Measurements from ENCODE around the gene GPC5.
"Not testable (repeated sequence)": the region's sequence is repeated elsewhere in the genome, so short reads cannot be mapped to it uniquely, and the experiment has no call there.

The GPC5 gene

DNA sequence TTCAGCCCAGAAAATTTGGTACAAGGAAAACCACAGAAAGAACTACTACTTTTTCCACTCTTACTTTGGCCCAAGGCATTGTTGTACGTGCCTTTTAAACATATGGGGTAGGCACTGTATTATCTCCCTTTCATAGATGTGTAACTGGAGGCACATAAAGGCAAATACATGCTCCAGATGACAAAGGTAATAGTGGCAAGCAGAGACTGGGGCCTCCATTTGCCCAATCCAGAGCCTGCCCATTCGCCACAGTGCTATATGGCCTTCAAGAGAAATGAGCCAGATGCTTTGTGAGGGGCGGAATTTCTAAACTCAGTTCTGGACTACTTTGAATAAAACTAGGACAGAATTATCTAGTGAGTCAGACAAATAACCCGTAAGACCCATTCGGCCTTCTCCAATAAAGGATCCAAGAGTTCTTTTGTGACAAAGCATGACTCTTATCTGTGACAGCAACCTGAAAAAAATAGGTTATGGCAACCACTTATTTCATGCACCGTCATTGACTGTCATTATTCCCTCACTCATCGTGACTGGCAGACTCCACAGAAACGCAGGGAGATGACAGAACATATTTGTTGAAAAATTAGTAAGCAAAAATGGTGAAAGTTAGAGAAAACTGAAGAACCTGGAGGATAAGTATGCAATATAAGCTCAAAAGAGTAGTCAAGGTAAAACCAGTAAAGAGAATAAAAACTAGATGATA is 1116.2 kb downstream of the GPC5 start:
- DNase-seq, result no peak

DNA sequence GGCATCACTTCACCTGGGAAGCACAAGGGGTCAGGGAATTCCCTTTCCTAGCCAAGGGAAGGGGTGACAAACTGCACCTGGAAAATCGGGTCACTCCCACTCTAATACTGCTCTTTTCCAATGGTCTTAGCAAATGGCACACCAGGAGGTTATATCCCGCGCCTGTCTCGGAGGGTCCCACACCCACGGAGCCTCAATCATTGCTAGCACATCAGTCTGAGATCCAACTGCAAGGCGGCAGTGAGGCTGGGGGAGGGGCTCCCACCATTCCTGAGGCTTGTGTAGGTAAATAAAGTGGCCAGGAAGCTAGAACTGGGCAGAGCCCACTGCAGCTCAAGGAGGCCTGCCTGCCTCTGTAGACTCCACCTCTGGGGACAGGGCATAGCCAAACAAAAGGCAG is 1118.5 kb downstream of the GPC5 start:
- not testable (repeated sequence) for DNase-seq

DNA sequence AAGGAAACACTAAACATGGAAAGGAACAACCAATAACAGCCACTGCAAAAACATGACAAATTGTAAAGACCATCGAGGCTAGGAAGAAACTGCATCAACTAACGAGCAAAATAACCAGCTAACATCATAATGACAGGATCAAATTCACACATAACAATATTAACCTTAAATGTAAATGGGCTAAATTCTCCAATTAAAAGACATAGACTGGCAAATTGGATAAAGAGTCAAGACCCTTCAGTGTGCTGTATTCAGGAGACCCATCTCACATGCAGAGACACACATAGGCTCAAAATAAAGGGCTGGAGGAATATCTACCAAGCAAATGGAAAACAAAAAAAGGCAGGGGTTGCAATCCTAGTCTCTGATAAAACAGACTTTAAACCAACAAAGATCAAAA is 1120.2 kb downstream of the GPC5 start:
- not testable (repeated sequence) for DNase-seq

DNA sequence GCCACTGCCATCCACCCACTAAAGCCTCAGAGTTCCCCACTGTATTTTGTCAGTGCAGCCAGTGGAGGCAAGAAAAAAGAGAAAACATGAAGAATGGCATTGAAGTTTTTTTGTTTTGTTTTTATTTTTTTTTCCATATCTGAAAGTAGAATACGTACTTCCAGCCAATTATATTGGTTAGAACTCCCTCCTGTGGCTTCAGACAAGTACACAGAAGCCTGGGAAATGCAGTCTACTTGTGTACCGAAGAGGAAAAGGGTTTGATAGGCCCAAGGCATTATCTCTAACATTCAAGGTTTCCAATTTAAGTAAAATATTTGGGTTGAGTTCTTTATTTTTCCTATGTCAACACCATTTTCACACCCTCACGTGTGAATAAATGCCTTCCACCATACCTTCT is 1131.9 kb downstream of the GPC5 start:
- no peak for DNase-seq

DNA sequence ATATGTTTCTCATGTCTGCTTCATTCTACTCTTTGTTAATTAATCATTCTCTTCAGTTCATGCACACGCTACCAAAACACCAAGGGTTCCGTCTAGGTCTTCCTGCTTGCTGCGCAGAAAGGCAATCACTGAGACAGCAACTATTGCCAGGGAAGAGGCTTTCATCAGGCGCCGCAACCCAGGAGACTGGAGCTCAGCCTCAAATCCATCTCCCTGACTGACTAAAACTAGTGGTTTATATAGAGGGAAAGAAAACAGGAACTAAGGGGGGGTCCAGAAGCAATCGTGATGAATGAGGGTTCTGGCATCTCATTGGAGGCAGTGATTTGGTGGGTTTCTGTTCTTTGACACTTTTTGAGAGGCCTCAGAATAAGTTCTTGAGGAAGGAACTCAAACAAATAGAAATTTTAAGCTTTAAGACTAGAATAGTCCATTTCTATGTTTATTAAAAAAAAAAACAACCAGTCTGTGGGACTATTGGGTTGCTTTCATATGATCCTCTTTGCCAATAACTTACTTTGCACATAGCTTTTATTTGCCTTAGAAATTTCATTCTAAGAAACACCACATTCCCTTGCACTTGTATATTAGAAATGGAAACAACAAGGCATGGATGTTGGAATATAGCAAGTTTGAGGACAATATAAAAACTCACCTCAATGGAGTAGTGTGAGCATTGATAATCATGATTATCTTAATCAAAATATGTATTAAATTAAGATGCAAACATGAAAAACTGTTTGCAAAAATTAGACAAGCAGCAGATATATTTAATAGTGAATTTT is 1137.0 kb downstream of the GPC5 start:
- no peak for DNase-seq

DNA sequence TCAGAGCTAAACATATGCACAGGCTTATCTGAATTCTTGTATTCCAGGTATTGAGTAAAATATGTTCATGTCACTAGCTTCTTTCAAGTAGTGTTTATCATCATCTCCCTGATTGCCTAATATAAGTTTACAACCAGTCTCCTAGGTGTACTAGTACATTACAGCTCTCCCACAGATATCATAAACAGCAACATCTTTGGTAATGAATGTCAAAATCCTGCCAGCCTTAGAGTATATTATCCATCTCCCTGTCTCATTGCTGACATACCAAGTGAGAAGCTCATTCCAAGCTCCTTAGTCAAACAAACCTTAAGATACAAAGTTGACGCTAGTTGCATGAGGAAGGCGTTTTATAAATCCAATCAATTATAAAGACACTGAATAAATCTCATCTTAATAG is 1139.0 kb downstream of the GPC5 start:
- no peak for DNase-seq

DNA sequence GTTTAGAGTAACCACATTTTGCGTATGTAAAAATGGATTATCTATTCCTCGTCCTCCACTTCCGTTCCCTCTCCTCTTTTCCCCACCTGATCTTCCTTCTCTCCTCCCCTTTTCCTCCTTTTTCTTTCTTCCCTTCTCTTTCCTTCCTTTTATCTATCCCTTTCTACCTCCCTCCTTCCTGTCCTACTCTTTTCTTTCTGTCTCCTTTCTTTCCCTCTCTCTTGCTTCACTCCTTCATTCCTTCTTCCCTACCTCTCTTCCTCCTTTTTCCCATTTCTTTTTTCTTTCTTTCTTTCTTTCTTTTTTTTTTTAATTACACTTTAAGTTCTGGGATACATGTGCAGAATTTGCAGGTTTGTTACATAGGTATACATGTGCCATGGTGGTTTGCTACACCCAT is 1139.7 kb downstream of the GPC5 start:
- no peak for DNase-seq

DNA sequence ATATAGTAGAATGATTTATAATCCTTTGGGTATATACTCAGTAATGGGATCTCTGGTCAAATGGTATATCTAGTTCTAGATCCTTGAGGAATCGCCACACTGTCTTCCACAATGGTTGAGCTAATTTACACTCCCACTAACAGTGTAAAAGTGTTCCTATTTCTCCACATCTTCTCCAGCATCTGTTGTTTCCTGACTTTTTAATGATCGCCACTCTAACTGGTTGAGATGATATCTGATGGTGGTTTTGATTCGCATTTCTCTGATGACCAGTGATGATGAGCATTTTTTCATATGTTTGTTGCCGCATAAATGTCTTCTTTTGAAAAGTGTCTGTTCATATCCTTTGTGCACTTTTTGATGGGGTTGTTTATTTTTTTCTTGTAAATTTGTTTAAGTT is 1140.7 kb downstream of the GPC5 start:
- not testable (repeated sequence) for DNase-seq

DNA sequence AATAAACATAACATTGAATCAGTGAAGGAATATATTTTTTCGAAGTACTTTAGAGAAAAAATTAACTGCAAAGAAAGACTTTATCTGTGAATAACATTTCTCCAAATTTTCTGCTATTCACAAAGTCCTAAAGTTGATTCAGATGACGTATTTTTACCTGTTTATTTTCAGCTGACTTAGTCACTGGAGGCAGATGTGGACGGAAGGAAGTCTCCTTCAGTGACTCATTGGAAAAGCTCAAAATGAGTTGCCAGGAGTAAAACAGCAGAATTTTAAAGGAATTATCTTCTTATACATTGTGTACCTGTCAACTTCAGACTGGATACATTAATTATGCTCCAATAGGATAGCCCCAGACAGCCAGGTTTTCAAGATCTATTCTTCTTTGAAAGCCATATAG is 1148.8 kb downstream of the GPC5 start:
- DNase-seq, result no peak

DNA sequence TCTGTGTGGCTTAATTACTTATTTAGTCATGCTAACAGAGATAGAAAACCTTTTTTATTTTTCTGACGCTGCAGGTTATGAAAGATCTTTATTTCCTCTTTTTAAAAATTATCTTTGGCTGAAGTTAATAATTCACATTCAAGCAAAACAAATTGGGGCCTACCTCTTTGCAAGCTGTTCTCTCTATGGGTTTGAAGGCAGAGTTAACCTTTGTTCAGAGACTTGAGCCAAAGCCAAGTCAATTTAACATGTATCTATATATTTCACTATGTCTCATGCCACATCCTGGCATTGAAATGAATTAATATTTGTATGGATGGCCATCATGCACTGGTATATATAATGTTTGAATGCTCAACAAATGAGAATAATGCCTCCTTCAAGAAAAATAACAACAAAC is 1150.9 kb downstream of the GPC5 start:
- no peak for DNase-seq

DNA sequence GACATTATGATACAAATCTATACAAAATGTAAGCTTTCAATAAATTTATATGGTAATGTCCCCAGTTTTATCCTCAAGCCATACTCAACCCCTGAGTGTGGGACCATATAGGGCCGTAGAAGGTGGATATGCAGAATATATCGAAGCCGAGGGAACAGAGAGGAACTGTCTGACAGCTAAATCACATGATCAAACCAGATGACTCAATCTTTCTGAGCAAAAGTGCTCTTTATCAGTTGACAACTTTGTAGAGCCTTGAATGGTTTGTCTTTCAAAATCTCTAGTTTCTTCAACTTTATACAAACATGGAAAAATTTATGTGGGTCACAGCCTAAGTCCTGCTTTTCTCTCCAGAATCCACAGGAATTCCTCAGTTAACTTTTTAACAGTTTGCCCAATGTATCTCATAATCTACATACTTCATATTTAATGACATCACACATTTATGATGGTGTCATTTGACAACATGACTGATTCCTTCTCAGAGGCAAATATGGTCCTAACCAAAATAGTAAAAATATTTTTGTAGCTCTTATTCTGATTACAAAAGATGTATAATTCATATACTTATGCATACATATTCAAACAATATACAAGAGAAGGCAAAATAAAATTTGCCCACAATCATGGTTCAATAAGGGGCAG is 1155.2 kb downstream of the GPC5 start:
- DNase-seq, result no peak

DNA sequence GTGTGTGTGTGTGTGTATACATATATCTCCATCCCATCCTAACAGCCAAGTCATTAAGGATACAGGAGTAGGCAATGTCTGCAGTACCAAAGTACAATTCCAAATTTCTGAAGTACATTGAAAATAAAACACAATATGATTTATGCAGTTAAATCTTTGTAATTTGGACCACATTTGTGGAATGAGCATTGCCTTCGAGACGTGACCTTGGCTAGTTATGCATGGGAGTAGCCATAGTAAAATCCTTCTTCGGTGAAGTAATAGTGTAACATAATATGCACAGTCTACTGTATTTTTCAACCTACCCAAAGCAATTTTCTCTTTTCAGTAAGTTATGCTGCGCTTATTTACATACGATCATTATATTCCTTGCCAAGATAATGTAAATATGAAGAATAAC is 1162.5 kb downstream of the GPC5 start:
- DNase-seq, result no peak

DNA sequence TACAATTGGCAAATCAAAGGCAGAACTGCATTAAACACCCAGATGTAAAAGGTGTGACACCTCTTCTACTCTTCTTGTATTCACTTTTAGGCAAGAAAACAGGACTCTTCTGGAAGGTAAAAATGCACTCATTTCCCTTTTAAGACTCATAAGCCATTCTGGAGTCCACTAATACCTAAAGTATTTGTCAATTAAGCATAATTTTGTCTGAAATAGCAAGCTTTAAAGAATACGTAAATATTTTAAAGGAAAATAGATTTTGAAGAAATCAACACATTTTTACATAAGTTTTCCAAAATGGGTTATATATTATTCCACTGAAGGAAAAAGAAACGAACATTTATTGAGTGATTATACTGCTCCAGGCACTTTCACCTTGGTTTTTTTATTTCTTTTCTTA is 1166.5 kb downstream of the GPC5 start:
- DNase-seq, result no peak

DNA sequence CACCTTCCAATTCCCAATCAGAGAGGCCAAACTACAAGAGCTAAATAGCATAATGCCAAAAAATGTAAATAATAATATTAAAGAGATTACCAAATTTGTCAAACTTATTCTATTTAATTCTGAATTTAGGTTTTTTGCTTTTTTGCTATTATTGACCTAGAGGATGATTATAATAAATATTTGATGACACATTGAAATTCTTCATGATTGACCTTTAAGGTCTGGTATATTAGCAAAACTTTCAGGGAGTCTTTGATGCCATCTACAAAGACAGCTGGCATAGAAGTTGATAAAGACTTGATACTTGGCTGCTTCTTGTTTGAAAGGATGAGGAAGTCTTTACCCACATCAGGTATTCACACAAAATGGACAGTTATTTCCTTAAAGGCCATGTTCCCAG is 1168.3 kb downstream of the GPC5 start:
- no peak for DNase-seq

DNA sequence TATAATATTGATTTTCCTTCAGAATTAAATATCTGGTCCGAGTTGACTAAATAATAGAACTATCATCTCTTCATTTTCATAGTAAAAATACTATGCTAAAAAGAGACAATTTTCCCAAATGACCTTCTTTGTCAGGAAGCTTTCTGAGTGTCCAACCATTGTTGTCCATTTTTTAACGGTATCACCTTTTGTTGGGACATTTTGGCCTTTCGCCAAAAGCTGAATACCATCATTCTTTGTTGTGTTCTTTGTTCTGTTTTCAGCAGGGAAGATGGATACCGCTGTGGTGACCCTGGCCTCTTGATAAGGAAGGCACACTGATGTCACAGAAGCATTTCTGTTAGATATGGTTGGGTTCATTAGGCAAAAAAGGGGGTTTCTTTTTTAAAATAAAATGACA is 1173.8 kb downstream of the GPC5 start:
- no peak for DNase-seq

DNA sequence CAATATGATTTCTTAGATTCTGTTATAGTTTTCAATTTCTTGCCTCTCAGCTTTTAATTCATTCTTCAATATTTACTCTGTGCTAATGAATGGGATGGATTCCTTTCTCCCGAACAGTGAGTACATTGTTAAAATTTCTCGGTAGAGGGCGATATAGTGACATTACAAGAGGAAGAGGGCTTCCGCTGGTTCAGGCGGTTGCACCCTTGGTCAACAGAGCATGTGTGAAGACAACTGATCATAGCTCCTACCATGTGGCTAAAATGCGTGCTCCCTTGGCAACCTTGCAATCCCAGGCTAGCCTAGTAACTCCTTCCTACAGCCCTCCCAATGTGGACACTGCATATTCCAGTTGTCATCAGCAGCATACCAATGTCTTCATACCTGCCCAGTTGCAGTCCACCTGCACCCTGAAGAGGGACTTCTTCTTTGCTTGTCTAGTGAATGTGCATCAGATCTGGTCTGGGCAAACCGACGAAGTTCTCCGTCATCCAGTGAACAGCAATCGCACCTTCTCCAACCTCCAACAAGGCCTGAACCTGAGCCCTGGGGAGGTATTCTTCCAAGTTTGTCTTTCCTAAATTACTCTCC is 1175.1 kb downstream of the GPC5 start:
- no peak for DNase-seq

DNA sequence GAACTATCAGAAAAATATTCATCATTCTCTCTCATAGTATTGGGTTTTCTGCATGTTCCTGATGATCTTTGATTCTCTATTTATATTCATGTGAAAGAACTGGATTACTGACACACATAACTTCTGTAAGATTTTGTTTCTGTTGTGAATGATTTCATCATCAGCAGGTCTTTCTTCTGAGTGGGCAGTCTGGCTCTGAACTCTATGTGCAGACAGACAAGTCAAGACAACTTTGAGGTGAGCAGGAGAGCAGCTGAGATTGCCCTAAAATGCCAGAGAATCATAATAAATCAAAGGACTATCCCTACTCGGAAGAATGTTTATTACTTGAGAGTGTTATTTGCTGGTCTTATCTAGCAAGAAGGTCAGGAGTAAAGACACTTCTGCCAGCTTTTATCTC is 1176.1 kb downstream of the GPC5 start:
- no peak for DNase-seq

DNA sequence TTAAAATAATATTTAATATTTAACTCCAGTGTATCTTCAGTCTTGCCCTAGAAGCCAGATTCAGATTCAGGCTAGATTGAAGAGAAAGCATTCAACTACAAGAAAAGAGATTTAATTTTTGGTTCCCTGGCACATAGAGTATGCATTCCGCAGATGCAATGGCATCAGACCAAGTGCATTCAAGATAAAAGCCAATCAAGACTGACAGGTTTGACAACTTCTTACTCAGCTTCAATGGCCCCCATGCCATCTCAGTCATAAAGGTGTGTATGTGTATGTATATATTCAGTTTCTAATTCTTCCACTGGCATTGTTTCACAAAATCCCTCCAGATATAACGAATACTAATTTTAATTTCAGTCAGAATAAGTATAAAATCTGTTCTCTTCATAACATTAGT is 1177.4 kb downstream of the GPC5 start:
- no peak for DNase-seq

DNA sequence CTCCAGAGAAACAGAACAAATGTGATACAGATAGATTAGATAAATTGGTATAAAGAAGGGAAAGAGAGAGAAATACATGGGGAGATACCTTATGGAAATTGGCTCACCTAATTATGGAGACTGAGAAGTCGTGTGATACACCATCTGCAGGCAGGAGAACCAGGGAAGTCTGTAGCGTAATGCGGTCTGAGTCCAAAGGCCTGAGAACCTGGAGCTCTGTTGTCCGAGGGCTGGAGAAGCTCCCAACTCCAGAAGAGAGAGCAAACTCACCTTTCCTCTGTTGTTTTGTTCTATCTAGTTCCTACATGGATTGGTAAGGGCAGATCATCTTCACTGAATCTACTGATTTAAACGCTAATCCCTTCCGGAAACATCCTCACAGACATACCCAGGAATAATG is 1179.9 kb downstream of the GPC5 start:
- DNase-seq, result no peak

DNA sequence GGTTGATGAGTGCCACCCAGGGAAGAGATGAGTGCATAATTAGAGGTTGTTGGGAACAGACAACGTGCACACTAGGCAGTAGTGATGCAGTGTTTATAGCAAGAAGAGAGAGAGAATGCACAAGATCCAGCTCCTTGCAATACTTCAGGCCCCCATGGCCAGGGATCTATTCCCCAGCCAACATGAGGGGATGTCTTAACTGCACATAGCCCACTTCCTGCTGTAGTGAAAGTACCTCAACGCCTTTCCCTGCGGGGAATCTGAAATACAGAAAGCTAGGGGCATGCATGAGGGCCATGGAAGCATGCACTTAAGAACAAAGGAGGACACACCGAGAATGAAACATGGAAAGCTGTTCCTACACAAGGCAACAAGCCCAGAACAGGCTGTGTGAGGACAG is 1191.5 kb downstream of the GPC5 start:
- no peak for DNase-seq

DNA sequence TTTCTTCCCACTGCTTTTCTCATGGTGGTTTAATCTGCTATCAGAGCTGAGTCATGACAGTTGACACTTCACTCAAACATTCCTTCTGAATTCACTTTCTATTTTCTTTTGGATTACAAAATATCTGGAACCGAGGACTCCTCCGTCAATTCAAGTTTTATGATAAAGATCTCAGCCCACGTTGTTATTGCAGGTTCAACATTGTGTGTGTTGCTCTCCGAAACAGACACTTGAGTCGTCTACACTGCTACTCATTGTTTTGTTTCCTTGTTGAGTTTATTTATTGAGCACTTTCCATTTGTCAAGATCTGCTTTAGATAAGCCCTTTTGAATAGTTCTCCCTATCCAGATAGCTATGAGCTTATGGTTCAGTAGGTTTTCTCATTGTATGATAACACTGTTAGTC is 1192.1 kb downstream of the GPC5 start:
- DNase-seq, result no peak

DNA sequence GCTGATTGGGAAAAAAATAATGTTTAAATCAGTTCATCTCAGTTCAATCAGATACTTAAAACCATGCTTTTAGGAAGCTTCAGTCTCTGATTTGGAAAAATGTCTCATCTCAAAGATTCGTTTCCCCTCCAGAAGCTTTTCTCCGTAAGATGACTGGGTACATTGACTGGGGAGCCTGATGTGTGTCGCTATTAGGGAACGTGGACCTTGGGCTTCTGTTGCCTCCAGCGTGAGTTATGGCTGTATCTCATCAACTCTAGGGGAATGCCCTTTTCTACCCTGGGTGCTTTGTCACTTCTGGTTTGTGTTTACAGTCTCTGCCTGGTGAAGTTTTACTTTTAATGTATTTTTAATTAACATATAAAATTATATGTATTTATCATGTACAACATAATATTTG is 1192.7 kb downstream of the GPC5 start:
- DNase-seq, result no peak

DNA sequence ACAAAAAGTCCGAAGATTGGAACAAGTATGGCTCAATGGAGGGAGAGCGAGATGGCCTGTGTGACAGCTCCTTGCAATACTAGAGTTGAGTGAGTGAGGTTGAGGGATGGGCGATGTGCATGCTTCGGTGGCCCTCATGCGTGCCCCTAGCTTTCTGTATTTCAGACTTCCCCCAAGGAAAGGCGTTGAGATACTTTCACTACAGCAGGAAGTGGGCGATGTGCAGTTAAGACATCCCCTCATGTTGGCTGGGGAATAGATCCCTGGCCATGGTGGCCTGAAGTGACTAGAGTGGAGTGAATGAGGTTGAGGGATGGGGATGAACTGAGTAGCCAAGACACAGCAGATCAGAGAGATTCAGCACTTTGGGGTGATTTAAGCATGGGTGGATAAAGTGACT is 1194.3 kb downstream of the GPC5 start:
- no peak for DNase-seq

DNA sequence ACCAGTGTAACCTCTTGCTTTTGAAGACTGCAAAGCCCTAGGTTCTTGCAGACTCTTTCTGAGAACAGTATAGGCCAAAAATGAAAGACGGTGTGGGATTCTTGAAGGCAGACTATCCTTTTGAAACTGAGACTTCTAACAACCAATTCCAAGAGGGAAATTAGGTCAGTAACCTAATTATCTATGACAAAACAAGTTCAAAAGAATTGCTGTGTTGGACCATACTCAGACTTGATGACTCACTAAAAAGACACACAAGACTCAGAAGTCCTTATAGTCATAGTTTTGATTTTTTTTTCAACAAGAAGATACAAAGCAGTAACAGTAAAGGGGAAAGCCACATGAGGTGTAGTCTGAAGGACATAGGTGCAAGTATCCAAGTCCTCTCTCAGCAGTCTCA is 1204.1 kb downstream of the GPC5 start:
- DNase-seq, result no peak

All from activated T-cell treated with anti-CD3 and anti-CD28 coated beads for 4 hours (primary cell).